ENCODE measurements around the gene TLCD1. TPM values are rescaled to one million over a fixed set of nuclear protein-coding genes. Genes with fewer than 3 reads are reported as not detected.
"Not testable (repeated sequence)": the region's sequence is repeated elsewhere in the genome, so short reads cannot be mapped to it uniquely, and the experiment has no call there.

The TLCD1 gene
- total RNA-seq, 2 experiments from 2014 or later: 20.1 to 22.0 TPM

DNA sequence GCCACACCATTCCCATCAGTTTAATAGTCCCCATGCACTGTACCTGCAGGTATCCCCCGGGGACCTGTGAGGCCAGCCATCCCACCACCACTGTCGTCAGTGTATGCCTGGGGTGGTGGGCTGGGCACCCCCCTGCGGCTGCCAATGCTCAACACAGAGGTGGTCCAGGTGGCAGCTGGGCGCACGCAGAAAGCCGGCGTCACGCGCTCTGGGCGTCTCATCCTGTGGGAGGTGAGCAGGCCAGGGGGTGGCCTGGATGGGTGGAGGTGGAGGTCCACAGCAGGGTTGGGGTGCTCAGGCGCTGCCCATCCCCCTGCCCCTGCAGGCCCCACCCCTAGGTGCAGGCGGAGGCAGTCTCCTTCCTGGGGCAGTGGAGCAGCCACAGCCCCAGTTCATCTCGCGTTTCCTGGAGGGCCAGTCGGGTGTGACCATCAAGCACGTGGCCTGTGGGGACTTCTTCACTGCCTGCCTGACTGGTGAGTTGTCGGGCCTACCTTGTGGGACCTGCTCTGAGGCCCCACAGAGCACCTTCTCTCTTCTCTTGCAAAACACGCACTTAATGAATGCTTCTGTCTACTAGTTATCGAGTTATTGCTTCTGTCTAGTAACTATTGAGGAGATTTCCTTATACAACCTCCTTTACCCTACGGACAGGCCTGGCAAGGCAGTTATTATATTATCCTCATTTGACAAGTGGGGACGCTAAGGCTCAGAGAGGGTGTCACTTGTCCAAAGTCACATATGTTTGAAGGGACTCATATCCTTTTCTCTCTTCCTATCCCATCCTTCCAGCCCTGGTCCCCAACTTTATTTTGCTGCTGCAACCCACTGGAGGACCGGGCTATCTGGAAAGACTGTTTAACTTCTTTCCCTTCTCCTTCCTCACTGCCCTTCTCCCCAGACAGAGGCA is 12.0 kb upstream of the TLCD1 start:
- POLR2A ChIA-PET: no interaction called here
- CTCF ChIA-PET: no interaction called here

DNA sequence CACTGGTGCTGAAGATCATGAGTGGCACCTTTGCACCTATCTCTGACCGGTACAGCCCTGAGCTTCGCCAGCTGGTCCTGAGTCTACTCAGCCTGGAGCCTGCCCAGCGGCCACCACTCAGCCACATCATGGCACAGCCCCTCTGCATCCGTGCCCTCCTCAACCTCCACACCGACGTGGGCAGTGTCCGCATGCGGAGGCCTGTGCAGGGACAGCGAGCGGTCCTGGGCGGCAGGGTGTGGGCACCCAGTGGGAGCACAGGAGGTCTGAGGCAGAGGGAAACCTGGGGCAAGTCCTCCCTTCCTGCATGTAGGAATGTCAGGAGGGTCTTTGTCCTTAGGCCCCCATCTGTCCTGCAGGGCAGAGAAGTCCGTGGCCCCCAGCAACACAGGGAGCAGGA is 11.3 kb upstream of the TLCD1 start:
- ChIA-PET POLR2A (no interaction called here), CTCF (no interaction called here)

DNA sequence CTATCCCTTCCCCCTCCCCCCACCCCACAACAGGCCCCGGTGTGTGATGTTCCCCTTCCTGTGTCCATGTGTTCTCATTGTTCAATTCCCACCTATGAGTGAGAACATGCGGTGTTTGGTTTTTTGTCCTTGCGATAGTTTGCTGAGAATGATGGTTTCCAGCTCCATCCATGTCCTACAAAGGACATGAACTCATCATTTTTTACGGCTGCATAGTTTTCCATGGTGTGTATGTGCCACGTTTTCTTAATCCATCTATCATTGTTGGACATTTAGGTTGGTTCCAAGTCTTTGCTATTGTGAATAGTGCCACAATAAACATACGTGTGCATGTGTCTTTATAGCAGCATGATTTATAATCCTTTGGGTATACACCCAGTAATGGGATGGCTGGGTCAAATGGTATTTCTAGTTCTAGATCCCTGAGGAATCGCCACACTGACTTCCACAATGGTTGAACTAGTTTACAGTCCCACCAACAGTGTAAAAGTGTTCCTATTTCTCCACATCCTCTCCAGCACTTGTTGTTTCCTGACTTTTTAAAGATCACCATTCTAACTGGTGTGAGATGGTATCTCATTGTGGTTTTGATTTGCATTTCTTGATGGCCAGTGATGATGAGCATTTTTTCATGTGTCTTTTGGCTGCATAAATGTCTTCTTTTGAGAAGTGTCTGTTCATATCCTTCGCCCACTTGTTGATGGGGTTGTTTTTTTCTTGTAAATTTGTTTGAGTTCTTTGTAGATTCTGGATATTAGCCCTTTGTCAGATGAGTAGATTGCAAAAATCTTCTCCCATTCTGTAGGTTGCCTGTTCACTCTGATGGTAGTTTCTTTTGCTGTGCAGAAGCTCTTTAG is 10.1 kb upstream of the TLCD1 start:
- CTCF ChIA-PET: interaction anchor here (1.1 to 2.4 kb wide), 3 partner anchors 9 to 27 kb away, joined by 4 to 7 read pairs (median 7); no protein-coding TSS in a partner anchor
- POLR2A ChIA-PET: not testable (repeated sequence)

DNA sequence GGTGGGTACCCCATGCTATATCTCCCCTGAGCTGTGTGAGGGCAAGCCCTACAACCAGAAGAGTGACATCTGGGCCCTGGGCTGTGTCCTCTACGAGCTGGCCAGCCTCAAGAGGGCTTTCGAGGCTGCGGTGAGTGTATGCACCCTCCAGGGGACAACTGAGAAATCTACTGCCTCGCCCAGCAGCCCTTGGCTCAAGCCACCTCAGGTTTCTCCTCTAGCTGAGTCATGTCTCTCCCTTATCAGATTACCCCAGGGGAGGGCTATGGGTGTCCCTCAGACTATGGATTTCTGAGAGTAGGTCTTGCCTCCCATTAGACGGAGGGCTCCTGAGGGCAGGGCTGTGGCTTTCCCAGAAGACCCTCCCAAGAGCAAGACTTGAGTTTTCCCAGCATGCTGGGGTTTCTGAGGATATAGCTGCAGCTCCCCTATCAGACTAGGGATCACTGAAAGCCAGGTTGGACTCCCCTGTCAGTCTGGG is 9.2 kb upstream of the TLCD1 start:
- ChIA-PET CTCF (interaction anchor here (1.1 to 2.4 kb wide), 3 partner anchors 8 to 28 kb away, joined by 4 to 7 read pairs (median 7); no protein-coding TSS in a partner anchor), POLR2A (no interaction called here)

DNA sequence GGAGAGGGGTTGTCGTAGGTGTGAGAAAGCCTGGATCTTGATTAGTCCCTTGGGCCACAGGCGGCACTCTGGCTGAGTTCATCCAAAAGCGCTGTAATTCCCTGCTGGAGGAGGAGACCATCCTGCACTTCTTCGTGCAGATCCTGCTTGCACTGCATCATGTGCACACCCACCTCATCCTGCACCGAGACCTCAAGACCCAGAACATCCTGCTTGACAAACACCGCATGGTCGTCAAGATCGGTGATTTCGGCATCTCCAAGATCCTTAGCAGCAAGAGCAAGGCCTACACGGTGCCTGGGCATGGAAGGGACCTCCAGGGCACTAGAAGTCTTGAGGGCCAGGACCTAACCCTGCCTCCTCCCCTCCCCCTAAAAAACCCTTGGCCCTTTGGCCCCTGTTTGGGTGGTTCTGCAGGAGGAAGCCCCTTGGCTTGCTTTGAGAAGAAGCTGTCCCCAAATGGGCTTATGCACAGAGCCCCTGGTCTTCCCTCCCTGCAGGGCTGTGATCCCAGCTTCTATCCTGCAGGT is 8.7 kb upstream of the TLCD1 start:
- ChIA-PET CTCF (interaction anchor here (1.1 to 2.4 kb wide), 3 partner anchors 8 to 29 kb away, joined by 4 to 7 read pairs (median 7); no protein-coding TSS in a partner anchor), POLR2A (no interaction called here)

DNA sequence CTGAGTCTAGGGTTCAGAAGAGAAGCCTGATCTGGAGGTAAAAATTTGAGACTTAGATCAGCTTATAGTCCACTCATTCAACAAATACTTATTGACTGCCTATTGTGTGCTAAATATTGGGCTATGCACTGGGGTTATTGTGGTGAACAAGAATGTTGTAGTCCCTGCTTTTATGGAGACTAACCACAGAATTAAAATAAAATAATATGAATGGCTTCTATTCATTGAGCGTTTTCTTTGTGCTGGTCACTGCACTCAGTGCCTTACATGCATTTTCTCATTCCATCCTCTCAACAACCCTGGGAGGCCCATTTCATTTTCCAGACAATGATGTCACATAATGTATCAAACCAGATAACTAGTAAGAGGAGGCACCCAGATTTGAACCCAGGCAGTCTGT is 7.3 kb upstream of the TLCD1 start:
- CTCF ChIA-PET: interaction anchor here (2.4 to 9.4 kb wide), 2 partner anchors 14 to 17 kb away, joined by 7 to 286 read pairs; partner anchors contain the start of gene TRAF4
- POLR2A ChIA-PET: no interaction called here

DNA sequence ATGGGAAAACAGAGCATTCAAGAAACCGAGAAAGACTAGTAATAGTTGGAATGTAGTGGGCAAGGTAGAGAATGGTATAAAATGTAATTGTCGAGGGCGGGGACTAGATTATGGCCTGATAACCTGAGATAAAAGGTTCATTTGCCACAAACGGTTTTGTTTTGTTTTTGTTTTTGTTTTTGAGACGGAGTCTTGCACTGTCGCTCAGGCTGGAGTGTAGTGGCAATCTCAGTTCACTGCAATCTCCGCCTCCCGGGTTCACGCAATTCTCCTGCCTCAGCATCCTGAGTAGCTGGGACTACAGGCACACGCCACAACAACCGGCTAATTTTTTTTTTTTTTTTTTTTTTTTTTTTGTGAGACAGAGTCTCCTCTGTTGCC is 3.9 kb upstream of the TLCD1 start:
- ChIA-PET POLR2A (interaction anchor here (5.9 kb wide), 1 partner anchor 18 kb away, joined by 102 read pairs; the partner anchor contains the start of gene TRAF4), CTCF (interaction anchor here (0.7 to 9.4 kb wide), 3 partner anchors 17 to 221 kb away, joined by 4 to 286 read pairs (median 53); partner anchors contain the start of genes PHF12 and TRAF4)

DNA sequence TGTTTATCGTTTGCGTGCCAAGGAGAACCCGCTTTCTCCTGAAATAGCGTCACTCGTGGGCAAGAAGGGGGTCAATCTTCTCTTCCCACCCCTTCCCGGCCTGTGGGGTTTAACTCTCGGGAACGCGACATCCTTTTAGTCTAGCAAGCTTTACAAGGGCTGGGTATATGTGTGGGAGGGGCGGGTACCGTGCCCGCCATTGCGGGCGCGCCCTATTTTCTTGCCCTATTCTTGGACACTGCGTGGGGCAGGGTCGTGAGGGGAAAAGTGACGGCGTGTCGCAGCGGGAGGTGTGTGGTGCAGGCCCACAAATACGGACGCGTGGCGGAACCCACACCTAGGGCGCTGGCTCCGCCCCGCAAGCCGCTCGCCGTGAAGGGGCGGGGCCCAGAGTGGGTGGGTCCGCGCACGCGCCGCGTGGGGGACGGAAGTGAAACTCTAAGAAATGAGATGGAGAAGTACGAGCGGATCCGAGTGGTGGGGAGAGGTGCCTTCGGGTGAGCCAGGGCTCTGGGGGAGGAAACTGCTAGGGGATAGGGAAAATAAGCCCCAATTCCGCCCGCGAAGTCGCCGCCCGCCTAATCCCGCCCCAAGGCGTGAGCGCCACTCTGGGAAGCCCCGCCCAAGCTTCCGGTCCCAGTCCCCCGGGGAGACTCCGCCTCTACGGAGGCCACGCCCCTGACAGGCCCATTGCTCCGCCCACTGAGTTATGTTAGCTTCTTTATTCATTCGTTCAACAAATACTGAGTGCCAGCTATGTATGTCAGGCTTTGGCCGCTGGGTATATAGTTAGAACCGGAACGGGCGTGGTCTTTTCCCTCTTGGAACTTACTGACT is 2.5 kb upstream of the TLCD1 start, which contains the start of gene NEK8:
Gene NEK8, plus strand, starts transcription at position 425 of the 837 bp plus-strand sequence. Its CDS starts 26 bp downstream, at position 451.
- ChIA-PET POLR2A (interaction anchor here (0.5 to 5.9 kb wide), 11 partner anchors 9 to 1034 kb away, joined by 3 to 102 read pairs (median 6); partner anchors contain the start of genes DHRS13, PHF12, RPL23A and TRAF4), CTCF (interaction anchor here (1.0 to 9.4 kb wide), 8 partner anchors 9 to 222 kb away, joined by 3 to 286 read pairs (median 10); partner anchors contain the start of genes PHF12, PROCA1, RPL23A and TRAF4)

DNA sequence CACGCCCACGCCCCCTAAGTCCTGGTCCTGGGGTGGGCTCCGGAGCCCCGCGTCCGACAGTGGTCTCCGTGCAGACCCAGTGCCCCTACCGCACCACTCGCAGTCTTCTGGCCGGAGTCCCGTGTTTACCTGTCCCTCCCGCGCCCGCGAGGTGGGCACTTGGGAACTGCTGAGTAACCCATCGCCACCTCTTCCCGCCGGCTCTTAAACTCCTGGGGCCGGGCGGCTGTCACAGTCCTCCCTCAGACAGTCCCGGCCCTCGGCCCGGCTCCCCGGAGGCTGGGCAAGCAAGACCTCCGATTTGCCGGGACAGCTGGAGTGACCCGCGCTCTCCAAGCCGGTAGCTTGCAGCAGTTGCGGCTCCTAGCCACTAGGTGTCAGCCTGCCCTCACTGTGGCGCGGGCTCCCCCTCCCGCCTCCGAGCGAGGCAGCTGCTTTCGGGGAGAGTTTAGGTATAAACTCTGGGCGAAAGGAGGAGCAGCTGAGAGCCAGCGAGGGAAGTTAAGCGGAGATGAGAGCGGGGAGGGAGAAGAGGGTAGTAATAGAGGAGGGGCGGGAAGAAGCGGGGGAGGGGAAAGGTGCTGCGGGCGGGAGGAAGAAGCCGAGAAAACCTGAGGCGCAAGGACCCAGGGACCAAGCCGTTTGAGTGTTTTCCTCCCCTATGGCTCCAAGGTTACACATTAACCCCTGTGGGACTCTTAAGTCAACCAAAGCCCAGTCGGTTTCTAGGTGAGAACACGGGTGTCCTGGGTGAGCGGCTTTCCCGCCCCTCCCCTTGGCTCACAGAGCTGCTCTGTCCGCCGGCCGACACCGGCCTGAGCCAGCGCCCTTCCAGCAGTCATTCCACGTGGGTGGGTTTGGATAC is 826 bp upstream of the TLCD1 start:
- POLR2A ChIA-PET: interaction anchor here (0.5 to 5.9 kb wide), 13 partner anchors 15 to 225 kb away, joined by 3 to 102 read pairs (median 5); partner anchors contain the start of genes BLTP2, DHRS13, FLOT2 and PHF12
- CTCF ChIA-PET: interaction anchor here (0.6 to 9.4 kb wide), 29 partner anchors 7 to 390 kb away, joined by 3 to 286 read pairs (median 7); partner anchors contain the start of genes FLOT2, PHF12, PROCA1 and RPL23A

DNA sequence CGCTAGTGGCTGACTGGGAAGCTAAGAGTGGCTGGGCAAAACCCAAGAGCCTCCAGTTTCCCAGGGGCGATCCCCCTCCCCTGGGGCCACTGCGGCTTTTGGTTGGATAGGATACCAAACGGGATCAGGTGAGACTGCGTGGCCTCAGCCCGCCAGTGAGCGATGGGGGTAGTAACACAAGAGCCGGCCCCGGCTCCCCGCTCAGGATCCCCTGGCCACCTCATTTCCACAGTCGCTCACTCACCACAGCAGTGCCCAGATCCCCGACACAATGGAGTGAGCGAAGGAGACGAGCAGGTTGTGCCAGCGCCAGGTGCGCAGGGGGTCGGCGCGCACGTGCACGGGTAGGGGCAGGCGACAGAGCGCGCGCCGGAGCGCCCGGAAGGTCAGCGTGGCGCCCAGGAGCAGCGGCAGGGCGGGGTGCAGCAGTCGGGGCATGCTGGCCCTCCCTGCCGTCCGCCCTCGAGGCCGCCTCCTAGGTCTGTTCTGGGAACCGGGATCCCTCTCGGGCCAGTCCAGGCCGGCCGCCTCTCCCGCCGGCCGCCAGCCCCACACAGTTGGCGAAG is 290 bp downstream of the TLCD1 start:
- POLR2A ChIA-PET: interaction anchor here (0.7 to 5.9 kb wide), 7 partner anchors 14 to 224 kb away, joined by 3 to 102 read pairs (median 5); partner anchors contain the start of genes BLTP2, DHRS13, FLOT2 and PROCA1
- CTCF ChIA-PET: interaction anchor here (0.6 to 9.4 kb wide), 15 partner anchors 14 to 225 kb away, joined by 3 to 286 read pairs (median 8); partner anchors contain the start of genes FLOT2, PHF12, PROCA1 and SDF2

DNA sequence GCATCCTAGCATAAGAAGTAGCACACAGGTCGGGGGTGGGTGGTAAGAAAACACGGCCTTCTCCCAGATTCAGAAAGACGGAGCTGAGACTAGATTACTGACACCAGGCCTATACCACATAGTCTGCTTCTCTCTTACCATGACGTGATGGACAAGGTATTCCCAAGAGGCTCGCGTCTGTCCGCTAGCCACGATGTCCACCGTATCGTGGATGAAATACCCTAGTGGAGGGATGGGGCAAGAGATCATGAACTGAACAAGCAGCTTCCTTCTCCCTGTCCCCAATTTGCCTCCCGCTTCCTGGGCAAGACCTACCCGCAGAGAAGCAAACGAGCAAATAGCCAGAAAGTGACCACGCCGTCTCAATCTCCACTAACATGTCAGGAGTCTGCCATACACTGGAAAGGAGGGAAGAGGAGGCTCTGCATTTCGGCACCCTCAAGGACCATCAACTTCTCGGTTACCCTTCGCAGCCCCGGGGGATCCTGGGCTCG is 820 bp downstream of the TLCD1 start:
- CTCF ChIA-PET: interaction anchor here (2.3 to 9.4 kb wide), 4 partner anchors 22 to 191 kb away, joined by 10 to 286 read pairs (median 42); partner anchors contain the start of genes FLOT2 and TRAF4

DNA sequence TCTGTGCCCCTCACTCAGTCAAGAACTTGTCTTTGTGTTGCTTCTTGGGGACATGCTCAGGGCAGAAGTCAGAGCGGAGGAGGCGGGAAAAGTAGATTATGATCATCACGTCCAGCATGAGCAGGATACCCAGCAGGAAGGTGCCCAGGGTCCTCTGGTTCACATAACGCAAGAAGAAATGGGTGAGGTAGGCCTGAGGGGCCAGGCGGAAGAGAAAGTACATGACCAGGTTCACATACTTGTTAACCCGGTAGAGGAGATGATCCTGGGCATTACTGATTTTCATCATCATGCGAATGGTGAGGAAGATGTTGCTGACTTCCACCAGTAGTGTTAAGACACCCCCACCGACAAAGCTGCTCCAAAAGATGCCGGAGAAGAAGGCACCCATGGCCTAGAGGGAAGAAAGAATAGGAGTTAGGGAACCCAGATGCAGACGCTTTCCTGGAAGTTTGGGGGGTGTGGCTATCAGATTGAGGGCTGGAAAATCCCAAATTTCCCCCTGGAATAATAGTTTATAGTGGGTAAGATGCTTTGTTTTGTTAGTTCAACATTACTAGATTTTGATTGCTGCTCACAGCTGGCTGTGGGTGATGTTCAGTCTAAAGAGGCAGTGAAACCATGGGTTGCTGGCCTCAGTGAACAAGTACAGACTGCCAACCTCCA is 1.4 kb downstream of the TLCD1 start:
- ChIA-PET POLR2A (interaction anchor here (0.8 to 5.9 kb wide), 3 partner anchors 23 to 131 kb away, joined by 3 to 102 read pairs (median 3); partner anchors contain the start of genes SUPT6H and TRAF4), CTCF (interaction anchor here (4.8 to 9.4 kb wide), 2 partner anchors 23 to 39 kb away, joined by 72 to 286 read pairs; partner anchors contain the start of gene TRAF4)

More for the DNA sequence above, 820 bp downstream of the TLCD1 start:
- POLR2A ChIA-PET: interaction anchor here (0.8 to 5.9 kb wide), 3 partner anchors 22 to 130 kb away, joined by 3 to 102 read pairs (median 3); partner anchors contain the start of genes SUPT6H and TRAF4

DNA sequence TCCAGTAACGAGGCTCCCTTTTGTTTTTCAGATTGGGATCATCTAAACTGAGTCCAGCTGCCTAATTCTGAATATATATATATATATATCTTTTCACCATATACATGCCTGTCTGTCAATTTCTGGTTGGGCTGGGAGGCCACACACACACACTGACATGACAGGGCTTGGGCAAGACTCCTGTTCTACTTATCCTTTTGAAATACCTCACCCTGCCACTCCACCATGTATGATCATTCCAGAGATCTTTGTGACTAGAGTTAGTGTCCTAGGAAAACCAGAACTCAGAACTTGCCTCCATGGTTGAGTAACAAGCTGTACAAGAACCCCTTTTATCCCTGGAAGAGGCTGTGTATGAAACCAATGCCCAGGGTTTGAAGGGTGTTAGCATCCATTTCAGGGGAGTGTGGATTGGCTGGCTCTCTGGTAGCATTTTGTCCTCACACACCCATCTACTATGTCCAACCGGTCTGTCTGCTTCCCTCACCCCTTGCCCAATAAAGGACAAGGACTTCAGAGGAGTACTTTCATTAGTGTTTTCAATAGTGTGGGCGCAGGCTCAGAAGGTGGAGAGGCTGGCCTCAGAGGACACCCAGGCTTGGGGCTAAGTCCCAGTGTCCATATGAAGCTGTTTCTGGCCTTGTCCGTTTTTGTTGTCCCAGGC is 2.1 kb downstream of the TLCD1 start:
- ChIA-PET POLR2A (interaction anchor here (5.9 kb wide), 1 partner anchor 24 kb away, joined by 102 read pairs; the partner anchor contains the start of gene TRAF4), CTCF (interaction anchor here (9.4 kb wide), 1 partner anchor 23 kb away, joined by 286 read pairs; the partner anchor contains the start of gene TRAF4)

DNA sequence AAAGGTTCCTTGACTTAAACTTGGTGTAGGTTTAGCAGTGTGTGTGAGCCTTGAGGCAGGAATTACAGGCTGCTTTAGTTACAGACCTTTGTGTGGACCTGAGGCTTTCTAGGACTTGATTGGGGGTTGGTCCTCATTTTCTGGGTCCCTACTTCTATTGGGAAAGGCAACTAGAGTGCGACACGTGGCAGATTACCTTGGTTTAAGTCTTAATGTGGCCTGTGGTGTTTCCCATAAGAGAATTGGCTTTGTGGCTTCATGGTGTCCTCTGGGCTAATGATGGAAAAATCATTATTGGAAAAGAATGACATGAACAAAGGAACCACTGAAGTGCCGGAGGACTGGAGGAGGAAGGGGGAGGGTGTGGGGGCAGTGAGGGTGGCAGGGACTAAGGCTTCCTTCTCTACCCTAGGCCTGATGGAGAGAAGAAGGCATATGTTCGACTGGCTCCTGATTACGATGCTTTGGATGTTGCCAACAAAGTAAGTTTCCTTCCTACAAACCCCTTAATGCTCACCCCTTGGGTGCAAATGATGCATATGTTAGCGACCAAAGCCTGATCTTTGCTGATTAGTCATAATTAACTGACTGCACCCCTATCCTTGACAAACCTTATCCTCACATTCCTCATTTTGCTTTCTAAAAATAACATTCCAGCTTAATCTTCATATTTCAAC is 2.7 kb downstream of the TLCD1 start:
- CTCF ChIA-PET: no interaction called here
- POLR2A ChIA-PET: interaction anchor here (4.2 kb wide), 1 partner anchor 12 kb away, joined by 43 read pairs; the partner anchor contains the start of gene PROCA1

Data from activated CD8-positive, alpha-beta memory T cell treated with anti-CD3 and anti-CD28 coated beads for 36 hours (primary cell).